H1 (cell line): ENCODE measurements around the gene ZNF804B. TPM values are rescaled to one million over a fixed set of nuclear protein-coding genes. Genes with fewer than 3 reads are reported as not detected.

Source experiments
- CTCF ChIA-PET: fragments of 300-600 bp; sonication (Branson Sonifier 250); formaldehyde crosslinking; loops from one replicate; lab custom pipeline; 2021; ENCODE audit not compliant: partially characterized antibody; lab: Charles Lee
- POLR2A ChIA-PET: fragments of 300-600 bp; sonication (Branson Sonifier 250); formaldehyde crosslinking; loops from one replicate; lab custom pipeline; 2021; ENCODE audit warnings: inconsistent platforms; ENCODE audit not compliant: partially characterized antibody; lab: Charles Lee
- DNase-seq, 2 experiments: peaks; one replicate each; pipeline versions ENCODE4 v3.0.0 to v3.0.0-alpha.2; 2010 to 2022; ENCODE audit warnings: low spot score in 2 of 2, low read depth in 1 of 2, mixed read lengths in 1 of 2
- FAIRE-seq: peaks from 2 replicates; lab custom pipeline; 2011; peaks lifted over from hg19 to GRCh38; lab: Jason Lieb, UNC
- H2AFZ ChIP-seq: 2 replicates; pipeline ENCODE4 v1.8.1; 2012; ENCODE audit warnings: low read length, inconsistent platforms
- H2AK5ac ChIP-seq: 2 replicates; pipeline ENCODE4 v1.6.1; 2013; ENCODE audit warnings: low read depth, low read length
- H2BK120ac ChIP-seq: replicated peaks from 2 replicates; pipeline ENCODE3; 2013; ENCODE audit warnings: low read depth, low read length, inconsistent platforms
- H2BK12ac ChIP-seq: 2 replicates; pipeline ENCODE4 v1.6.1; 2013; ENCODE audit warnings: low read depth, low read length
- H2BK15ac ChIP-seq: 2 replicates; pipeline ENCODE4 v1.6.1; 2013; ENCODE audit warnings: low read length
- H2BK20ac ChIP-seq: 2 replicates; pipeline ENCODE4 v1.6.1; 2013; ENCODE audit warnings: low read length
- H2BK5ac ChIP-seq: 2 replicates; pipeline ENCODE4 v1.6.1; 2013; ENCODE audit warnings: low read depth, low read length
- H3K14ac ChIP-seq: 2 replicates; pipeline ENCODE4 v1.6.1; 2013; ENCODE audit warnings: inconsistent platforms; ENCODE audit not compliant: insufficient read length
- H3K18ac ChIP-seq: 2 replicates; pipeline ENCODE4 v1.6.1; 2013; ENCODE audit warnings: low read length; ENCODE audit errors: extremely low read depth
- H3K23ac ChIP-seq: 2 replicates; pipeline ENCODE4 v1.6.1; 2013; ENCODE audit warnings: inconsistent platforms; ENCODE audit not compliant: insufficient read length
- H3K23me2 ChIP-seq: 2 replicates; pipeline ENCODE4 v1.6.1; 2013; ENCODE audit warnings: low read depth, low read length
- H3K27ac ChIP-seq: 2 replicates; pipeline ENCODE4 v1.6.1; 2011; ENCODE audit warnings: low read depth, low read length, inconsistent platforms
- H3K27me3 ChIP-seq, 4 experiments: replicated peaks in 1 of 4; 1 replicate in 1 of 4; 2 replicates in 3 of 4; pipeline versions ENCODE4 v1.6.1 to v1.8.1; 2011 to 2013; ENCODE audit warnings: low read length in 3 of 4, mild to moderate bottlenecking in 3 of 4, inconsistent platforms in 2 of 4, mixed read lengths in 2 of 4, moderate library complexity in 1 of 4; ENCODE audit not compliant: control insufficient read depth in 3 of 4, insufficient read depth in 3 of 4; ENCODE audit errors: extremely low read depth in 1 of 4
- H3K36me3 ChIP-seq, 4 experiments: 2 replicates each; pipeline versions ENCODE4 v1.6.1 to v1.8.1; 2011 to 2013; ENCODE audit warnings: mild to moderate bottlenecking in 4 of 4, low read length in 3 of 4, moderate library complexity in 2 of 4, control low read depth in 1 of 4, inconsistent platforms in 1 of 4; ENCODE audit not compliant: insufficient read depth in 4 of 4, control insufficient read depth in 2 of 4
- H3K4ac ChIP-seq: replicated peaks from 2 replicates; pipeline ENCODE3; 2013; ENCODE audit warnings: low read length, low read depth, mixed read lengths, inconsistent platforms; ENCODE audit not compliant: insufficient read length
- H3K4me1 ChIP-seq, 4 experiments: replicated peaks in 1 of 4; 1 replicate in 1 of 4; 2 replicates in 3 of 4; pipeline versions ENCODE4 v1.6.1 to v1.8.1; 2011 to 2013; ENCODE audit warnings: low read length in 3 of 4, inconsistent platforms in 2 of 4, mixed read lengths in 1 of 4; ENCODE audit not compliant: insufficient read depth in 4 of 4, control insufficient read depth in 3 of 4
- H3K4me2 ChIP-seq, 2 experiments: 2 replicates each; pipeline versions ENCODE4 v1.6.1 to v1.8.1; 2011 to 2013; ENCODE audit warnings: low read depth in 2 of 2, low read length in 2 of 2, control low read depth in 1 of 2, inconsistent platforms in 1 of 2, mild to moderate bottlenecking in 1 of 2; ENCODE audit not compliant: insufficient read depth in 1 of 2
- H3K4me3 ChIP-seq, 4 experiments: fragments of 200-600, 300-600 bp in 1 of 4; sonication (generic), shearing (Covaris generic), sonication (Bioruptor Twin) in 1 of 4; 2 replicates each; pipeline versions ENCODE4 v1.5.1 to v1.8.1; 2011 to 2016; ENCODE audit warnings: low read length in 4 of 4, low read depth in 3 of 4, control low read depth in 2 of 4, inconsistent platforms in 2 of 4, mild to moderate bottlenecking in 2 of 4, mixed read lengths in 1 of 4, moderate library complexity in 1 of 4; ENCODE audit not compliant: insufficient read depth in 2 of 4; ENCODE audit errors: extremely low read depth in 1 of 4
- H3K56ac ChIP-seq: replicated peaks from 2 replicates; pipeline ENCODE3; 2013; ENCODE audit warnings: low read depth, mild to moderate bottlenecking, mixed read lengths, low read length, inconsistent platforms; ENCODE audit not compliant: insufficient read length
- H3K79me1 ChIP-seq: 2 replicates; pipeline ENCODE4 v1.6.1; 2013; ENCODE audit warnings: low read depth, low read length, control low read depth
- H3K79me2 ChIP-seq, 2 experiments: 2 replicates each; pipeline versions ENCODE4 v1.6.1 to v1.8.1; 2012 to 2013; ENCODE audit warnings: low read length in 2 of 2, mild to moderate bottlenecking in 2 of 2, inconsistent platforms in 1 of 2; ENCODE audit not compliant: insufficient read depth in 2 of 2, control insufficient read depth in 1 of 2
- H3K9ac ChIP-seq, 4 experiments: replicated peaks in 1 of 4; 1 replicate in 1 of 4; 2 replicates in 3 of 4; pipeline versions ENCODE4 v1.6.1 to v1.8.1; 2011 to 2013; ENCODE audit warnings: low read depth in 3 of 4, low read length in 3 of 4, control low read depth in 2 of 4, mild to moderate bottlenecking in 2 of 4, moderate library complexity in 2 of 4, inconsistent platforms in 1 of 4; ENCODE audit errors: extremely low read depth in 1 of 4
- H3K9me3 ChIP-seq, 2 experiments: 2 replicates each; pipeline versions ENCODE4 v1.6.1 to v1.8.1; 2012 to 2013; ENCODE audit warnings: mild to moderate bottlenecking in 2 of 2, moderate library complexity in 2 of 2, control low read depth in 1 of 2, inconsistent platforms in 1 of 2, low read depth in 1 of 2, low read length in 1 of 2, mixed read lengths in 1 of 2; ENCODE audit not compliant: insufficient read depth in 2 of 2
- H4K20me1 ChIP-seq, 2 experiments: replicated peaks in 1 of 2; 2 replicates each; pipeline versions ENCODE3 to v1.8.1; 2011 to 2013; ENCODE audit warnings: inconsistent platforms in 2 of 2, low read length in 2 of 2, mild to moderate bottlenecking in 1 of 2; ENCODE audit not compliant: insufficient read depth in 2 of 2, control insufficient read depth in 1 of 2
- H4K5ac ChIP-seq: 2 replicates; pipeline ENCODE4 v1.6.1; 2013; ENCODE audit warnings: low read length, low read depth, mixed read lengths, inconsistent platforms; ENCODE audit not compliant: insufficient read length
- H4K8ac ChIP-seq: 2 replicates; pipeline ENCODE4 v1.8.0; 2013; ENCODE audit warnings: mild to moderate bottlenecking, moderate library complexity, low read length, inconsistent platforms; ENCODE audit not compliant: insufficient read depth; ENCODE audit errors: extremely low read depth
- H4K91ac ChIP-seq: replicated peaks from 2 replicates; pipeline ENCODE3; 2013; ENCODE audit warnings: low read length, mixed read lengths, inconsistent platforms; ENCODE audit not compliant: insufficient read length
- BACH1 ChIP-seq: IDR thresholded peaks from 2 replicates; pipeline ENCODE4 v1.6.1; 2012; ENCODE audit warnings: low read length, improper control_type of control experiment
- CBX5 ChIP-seq: fragments of 300-800, 300-1000 bp; sonication (generic); IDR thresholded peaks from 2 replicates; pipeline ENCODE4 v1.7.1; 2016; ENCODE audit warnings: antibody characterized with exemption, low read length, low read depth
- CBX8 ChIP-seq: fragments of 300-800, 300-1000 bp; sonication (generic); IDR thresholded peaks from 2 replicates; pipeline ENCODE4 v1.7.1; 2016; ENCODE audit warnings: low read depth, low read length, borderline replicate concordance
- CHD2 ChIP-seq: IDR thresholded peaks from 2 replicates; pipeline ENCODE4 v1.6.1; 2012; ENCODE audit warnings: low read length, improper control_type of control experiment
- CTBP2 ChIP-seq: IDR thresholded peaks from 2 replicates; pipeline ENCODE4 v1.7.0; 2011; ENCODE audit warnings: borderline replicate concordance, mild to moderate bottlenecking, moderate library complexity, mixed read lengths, low read length; ENCODE audit not compliant: insufficient read depth, insufficient read length
- NRF1 ChIP-seq: IDR thresholded peaks from 2 replicates; pipeline ENCODE4 v1.6.1; 2011; ENCODE audit warnings: mild to moderate bottlenecking, low read depth, low read length, improper control_type of control experiment
- POLR2AphosphoS5 ChIP-seq: IDR thresholded peaks from 2 replicates; pipeline ENCODE4 v1.6.1; 2011; ENCODE audit warnings: low read depth, low read length
- RFX5 ChIP-seq: IDR thresholded peaks from 2 replicates; pipeline ENCODE4 v1.6.1; 2011; ENCODE audit warnings: low read depth, low read length, improper control_type of control experiment, borderline replicate concordance
- SIRT6 ChIP-seq: IDR thresholded peaks from one replicate; pipeline ENCODE4 v1.7.1; 2012; ENCODE audit warnings: low read length, inconsistent platforms
- SP1 ChIP-seq: IDR thresholded peaks from 2 replicates; pipeline ENCODE4 v1.6.1; 2011; ENCODE audit warnings: low read depth, low read length
- SP2 ChIP-seq: IDR thresholded peaks from 2 replicates; pipeline ENCODE4 v1.6.1; 2012; ENCODE audit warnings: mild to moderate bottlenecking, low read length, inconsistent platforms
- TAF7 ChIP-seq: optimal IDR thresholded peaks from 2 replicates; pipeline ENCODE3; 2011; ENCODE audit warnings: low read depth, mild to moderate bottlenecking, inconsistent platforms, low read length, moderate library complexity, borderline replicate concordance
- WGBS, 2 experiments: shearing (Covaris generic) in 1 of 2; methylation state at CpG; one replicate each; pipeline versions ENCODE4 v1.1.6 to v1.1.7; 2013 to 2015; ENCODE audit warnings: low lambda C conversion rate in 2 of 2, mixed read lengths in 2 of 2, inconsistent platforms in 1 of 2, low coverage in 1 of 2, missing lambda C conversion rate in 1 of 2; ENCODE audit not compliant: insufficient replicate concordance in 2 of 2, insufficient coverage in 1 of 2, insufficient read length in 1 of 2; ENCODE audit errors: extremely low coverage in 1 of 2, missing lambda C conversion rate in 1 of 2; 5-methylcytosine and 5-hydroxymethylcytosine counted together
- polyA plus RNA-seq, 7 experiments: library from polyadenylated mRNA; depleted of rRNA in 3 of 7; stranded (reverse) in 5 of 7; unstranded in 2 of 7; fragments of >200 nt in 5 of 7; fragments of 200-250 nt in 2 of 7; gene quantifications; 1 replicate in 5 of 7; 2 replicates in 1 of 7; 4 replicates in 1 of 7; pipeline versions ENCODE4 v1.2.1 to v1.2.3, GENCODE V29; 2011 to 2013; ENCODE audit warnings: missing spikeins in 2 of 7, mixed read lengths in 2 of 7
- total RNA-seq: library from RNA; stranded (reverse); fragmentation: NEBNext Ultra II Directional; extraction: Animal tissue kit (Norgen Biotek cat#: 25700); gene quantifications from 2 replicates; pipeline ENCODE4 v1.2.1, GENCODE V29; 2021

Gene ZNF804B
- total and polyA plus RNA-seq, 2 of the 8 experiments (the other 6 are each of a cell fraction or from before 2014, with no cell fraction given) = not detected

DNA sequence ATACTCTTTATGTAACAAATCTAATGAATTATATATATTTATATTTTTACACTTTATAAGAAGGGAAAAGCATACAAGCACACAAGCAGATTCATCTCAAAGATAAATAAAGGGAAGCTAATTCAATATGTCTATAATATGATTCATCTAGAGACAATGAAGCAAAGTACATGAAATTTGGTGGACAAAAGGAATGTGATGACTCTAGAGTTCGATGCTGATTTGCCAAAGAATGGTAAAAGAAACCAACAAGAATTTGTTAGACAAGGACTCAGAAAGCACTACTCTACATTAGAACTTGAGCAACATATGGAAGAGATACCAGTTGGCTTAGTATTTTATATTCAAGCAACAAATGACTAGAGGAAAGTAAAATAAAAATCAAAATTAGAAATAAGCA lies 572.5 kb downstream of the ZNF804B start:
- H3K23me2 ChIP-seq = no peaks in the 10 kb centered on the region
- no peak overlapping the region for H3K56ac ChIP-seq
- no peaks in the 10 kb centered on the region for H3K9me3 ChIP-seq
- WGBS, 2 experiments = 93% methylated on average over 1 of the region's 1 CpG; no CpG with 5 or more reads in 1 of the 2 experiments
- no peak for DNase-seq
- no peak overlapping the region for H3K14ac ChIP-seq
- H2BK5ac ChIP-seq = no peak overlapping the region
- H3K18ac ChIP-seq = no peak overlapping the region
- H2BK20ac ChIP-seq = no peak overlapping the region
- no peak overlapping the region for H3K4me2 ChIP-seq
- H3K4me3 ChIP-seq = no peak overlapping the region
- H3K23ac ChIP-seq = no peak overlapping the region
- no peak overlapping the region for H2BK120ac ChIP-seq
- H3K4ac ChIP-seq = no peak overlapping the region
- no peak overlapping the region for H3K9ac ChIP-seq
- no peak for FAIRE-seq
- H3K4me1 ChIP-seq = no peaks in the 10 kb centered on the region
- no peak overlapping the region for H2BK15ac ChIP-seq
- no peaks in the 10 kb centered on the region for H3K79me1 ChIP-seq
- no peak overlapping the region for H2BK12ac ChIP-seq
- H2AFZ ChIP-seq = no peak overlapping the region
- H3K27ac ChIP-seq = no peak overlapping the region
- H2AK5ac ChIP-seq = no peak overlapping the region
- no peaks in the 10 kb centered on the region for H3K27me3 ChIP-seq
- H4K5ac ChIP-seq = no peak overlapping the region
- ChIA-PET POLR2A (no interaction called here), CTCF (no interaction called here)
- no peak overlapping the region for H4K8ac ChIP-seq
- H3K36me3 ChIP-seq = no peaks in the 10 kb centered on the region
- TF ChIP-seq CTBP2 (no peak), NRF1 (no peak), SIRT6 (no peak), SP2 (no peak), CBX8 (no peak), CHD2 (no peak), BACH1 (no peak), POLR2AphosphoS5 (no peak), CBX5 (no peak), TAF7 (no peak), RFX5 (no peak), SP1 (no peak)
- no peaks in the 10 kb centered on the region for H4K20me1 ChIP-seq
- no peak overlapping the region for H4K91ac ChIP-seq
- no peaks in the 10 kb centered on the region for H3K79me2 ChIP-seq
